Tibial artery (tissue), 4 donors: ENCODE results near the gene IL1RAPL2.

Experiments
- DNase-seq, 2 donors: peaks; one replicate each; pipeline ENCODE4 v3.0.0-alpha.2; 2019
- H3K27ac ChIP-seq, 2 donors: fragments of 200-600 bp; sonication (generic) in 1 of 2; 1 replicate in 1 of 2; 2 replicates in 1 of 2; pipeline ENCODE4 v1.5.1; 2018 to 2019; ENCODE audit warnings: mild to moderate bottlenecking in 1 of 2
- H3K27me3 ChIP-seq, 2 donors: fragments of 200-600 bp; sonication (generic) in 1 of 2; one replicate each; pipeline versions ENCODE4 v1.5.1 to v1.6.0; 2016 to 2019
- H3K36me3 ChIP-seq, 3 donors: fragments of 200-600 bp; sonication (generic) in 2 of 3; one replicate each; pipeline ENCODE4 v1.5.1; 2016 to 2019; ENCODE audit warnings: mild to moderate bottlenecking in 2 of 3
- H3K4me1 ChIP-seq, 4 donors: fragments of 200-600 bp; sonication (generic) in 2 of 4; 1 replicate in 3 of 4; 2 replicates in 1 of 4; pipeline ENCODE4 v1.5.1; 2016 to 2019
- H3K4me3 ChIP-seq, 2 donors: fragments of 200-600 bp; sonication (generic) in 1 of 2; 1 replicate in 1 of 2; 2 replicates in 1 of 2; pipeline ENCODE4 v1.5.1; 2018 to 2019; ENCODE audit warnings: mild to moderate bottlenecking in 2 of 2
- H3K9me3 ChIP-seq, 3 donors: fragments of 200-600 bp; sonication (generic) in 1 of 3; one replicate each; pipeline ENCODE4 v1.5.1; 2016 to 2019
- CTCF ChIP-seq, 2 experiments: fragments of 200-600 bp in 1 of 2; fragments of 450-650 bp in 1 of 2; IDR thresholded peaks; one replicate each; pipeline ENCODE4 v1.5.1; 2017 to 2019; ENCODE audit warnings: antibody characterized with exemption in 2 of 2, mild to moderate bottlenecking in 1 of 2, moderate library complexity in 1 of 2
- intact Hi-C: fragments of 100-400 bp; cut with DNase I; formaldehyde crosslinking; loops from one replicate; pipeline ENCODE4 v1.15.0; 2023; ENCODE audit warnings: low total_unique reads

IL1RAPL2 gene

GRCh38 chrX:105116486-105116885 lies 550.5 kb downstream of the IL1RAPL2 start:
- H3K27me3 ChIP-seq, result no peaks in the 10 kb centered on the region
- H3K4me3 ChIP-seq, result no peak overlapping the region
- H3K4me1 ChIP-seq, result no peaks in the 10 kb centered on the region
- no peaks in the 10 kb centered on the region for H3K36me3 ChIP-seq
- intact Hi-C loops, result no loop called here
- DNase-seq, result no peak
- H3K9me3 ChIP-seq, result no peaks in the 10 kb centered on the region
- no peak overlapping the region for H3K27ac ChIP-seq
- no peak for TF ChIP-seq CTCF (IDR thresholded peaks at IDR 0.05)

GRCh38 chrX:105117621-105118020 lies 551.6 kb downstream of the IL1RAPL2 start:
- intact Hi-C loops, result no loop called here
- H3K36me3 ChIP-seq, result no peaks in the 10 kb centered on the region
- no peaks in the 10 kb centered on the region for H3K9me3 ChIP-seq
- H3K4me3 ChIP-seq, result no peak overlapping the region
- H3K4me1 ChIP-seq, result no peaks in the 10 kb centered on the region
- no peak for TF ChIP-seq CTCF (IDR thresholded peaks at IDR 0.05)
- H3K27me3 ChIP-seq, result no peaks in the 10 kb centered on the region
- H3K27ac ChIP-seq, result no peak overlapping the region
- no peak for DNase-seq

GRCh38 chrX:105120463-105120862 lies 554.5 kb downstream of the IL1RAPL2 start:
- Histone ChIP-seq H3K4me1 (no peaks in the 10 kb centered on the region), H3K9me3 (no peaks in the 10 kb centered on the region), H3K27ac (no peak overlapping the region), H3K36me3 (no peaks in the 10 kb centered on the region), H3K4me3 (no peak overlapping the region), H3K27me3 (no peaks in the 10 kb centered on the region)
- intact Hi-C loops, result no loop called here
- TF ChIP-seq CTCF (IDR thresholded peaks at IDR 0.05), result no peak
- DNase-seq, result no peak

GRCh38 chrX:105121186-105121585 lies 555.2 kb downstream of the IL1RAPL2 start:
- no peak overlapping the region for H3K27ac ChIP-seq
- no peaks in the 10 kb centered on the region for H3K4me1 ChIP-seq
- no peaks in the 10 kb centered on the region for H3K9me3 ChIP-seq
- no peak for DNase-seq
- intact Hi-C loops, result no loop called here
- no peak overlapping the region for H3K4me3 ChIP-seq
- no peaks in the 10 kb centered on the region for H3K27me3 ChIP-seq
- no peaks in the 10 kb centered on the region for H3K36me3 ChIP-seq
- no peak for TF ChIP-seq CTCF (IDR thresholded peaks at IDR 0.05)

GRCh38 chrX:105126201-105126600 lies 560.2 kb downstream of the IL1RAPL2 start:
- no peak for TF ChIP-seq CTCF (IDR thresholded peaks at IDR 0.05)
- H3K9me3 ChIP-seq, result no peaks in the 10 kb centered on the region

GRCh38 chrX:105134273-105134672 lies 568.3 kb downstream of the IL1RAPL2 start:
- intact Hi-C loops, result no loop called here
- no peak for DNase-seq
- Histone ChIP-seq H3K36me3 (no peaks in the 10 kb centered on the region), H3K27me3 (no peaks in the 10 kb centered on the region), H3K27ac (no peak overlapping the region), H3K4me1 (no peaks in the 10 kb centered on the region), H3K9me3 (no peaks in the 10 kb centered on the region), H3K4me3 (no peak overlapping the region)
- TF ChIP-seq CTCF (IDR thresholded peaks at IDR 0.05), result no peak

More at GRCh38 chrX:105126201-105126600, 560.2 kb downstream of the IL1RAPL2 start:
- no peaks in the 10 kb centered on the region for H3K36me3 ChIP-seq
- H3K4me1 ChIP-seq, result no peaks in the 10 kb centered on the region
- no peak for DNase-seq
- H3K4me3 ChIP-seq, result no peak overlapping the region
- no peak overlapping the region for H3K27ac ChIP-seq
- intact Hi-C loops, result no loop called here
- H3K27me3 ChIP-seq, result no peaks in the 10 kb centered on the region
